Endothelial cell of umbilical vein (primary cell): ENCODE measurements around the gene LGR4. TPM values are rescaled to one million over a fixed set of nuclear protein-coding genes. Genes with fewer than 3 reads are reported as not detected.

Experiments used
- BruUV-seq: library from RNA; stranded (reverse); fragments of 400-500 nt; replicated peaks from 2 replicates; lab custom pipeline; 2021; lab: Mats Ljungman, UMichigan
- CTCF ChIA-PET: fragments of 300-600, 350-600 bp; sonication (Branson Sonifier 250); formaldehyde crosslinking; loops from one replicate; lab custom pipeline; 2021; ENCODE audit warnings: antibody characterized with exemption, inconsistent platforms; lab: Charles Lee
- POLR2A ChIA-PET: fragments of 300-600, 350-600 bp; sonication (Branson Sonifier 250); formaldehyde crosslinking; loops from one replicate; lab custom pipeline; 2021; ENCODE audit warnings: antibody characterized with exemption, inconsistent platforms; lab: Charles Lee
- DNase-seq: peaks from one replicate; pipeline ENCODE4 v3.0.0-alpha.2; 2011; ENCODE audit warnings: low read depth, low spot score
- FAIRE-seq: peaks from 2 replicates; lab custom pipeline; 2011; peaks lifted over from hg19 to GRCh38; lab: Jason Lieb, UNC
- H2AFZ ChIP-seq: 2 replicates; pipeline ENCODE4 v1.6.0; 2012; ENCODE audit warnings: low read depth, low read length, control low read depth, inconsistent platforms
- H3K27ac ChIP-seq: 2 replicates; pipeline ENCODE4 v1.5.1; 2011; ENCODE audit warnings: low read depth, mild to moderate bottlenecking, control low read depth, low read length, moderate library complexity; ENCODE audit not compliant: insufficient read depth
- H3K27me3 ChIP-seq, 2 experiments: 2 replicates each; pipeline versions ENCODE4 v1.6.0 to v1.6.1; 2011; ENCODE audit warnings: low read length in 2 of 2, mixed read lengths in 1 of 2; ENCODE audit not compliant: control insufficient read depth in 2 of 2, insufficient read depth in 2 of 2
- H3K36me3 ChIP-seq, 2 experiments: 2 replicates in 1 of 2; 3 replicates in 1 of 2; pipeline ENCODE4 v1.5.1; 2011; ENCODE audit warnings: low read length in 2 of 2, mild to moderate bottlenecking in 1 of 2, moderate library complexity in 1 of 2; ENCODE audit not compliant: control insufficient read depth in 2 of 2, insufficient read depth in 2 of 2; ENCODE audit errors: extremely low read depth in 1 of 2
- H3K4me1 ChIP-seq: 3 replicates; pipeline ENCODE4 v1.5.1; 2011; ENCODE audit warnings: mild to moderate bottlenecking, low read length; ENCODE audit not compliant: control insufficient read depth, insufficient read depth; ENCODE audit errors: extremely low read depth
- H3K4me2 ChIP-seq: 2 replicates; pipeline ENCODE4 v1.6.1; 2011; ENCODE audit warnings: low read length, control low read depth, mixed read lengths; ENCODE audit not compliant: insufficient read depth
- H3K4me3 ChIP-seq, 3 experiments: fragments of 200-600 bp in 1 of 3; sonication (generic), shearing (Covaris generic) in 1 of 3; replicated peaks in 1 of 3; 2 replicates each; pipeline ENCODE4 v1.5.1; 2011 to 2016; ENCODE audit warnings: control low read depth in 3 of 3, low read length in 3 of 3, mild to moderate bottlenecking in 2 of 3, inconsistent platforms in 1 of 3, low read depth in 1 of 3, moderate library complexity in 1 of 3; ENCODE audit not compliant: insufficient read depth in 1 of 3
- H3K79me2 ChIP-seq: 2 replicates; pipeline ENCODE4 v1.6.0; 2012; ENCODE audit warnings: low read length, inconsistent platforms; ENCODE audit not compliant: control insufficient read depth, insufficient read depth
- H3K9ac ChIP-seq: replicated peaks from 2 replicates; pipeline ENCODE3; 2011; ENCODE audit warnings: low read length, control low read depth; ENCODE audit not compliant: insufficient read depth; ENCODE audit errors: extremely low read depth
- H3K9me1 ChIP-seq: replicated peaks from 3 replicates; pipeline ENCODE4 v1.6.0; 2011; ENCODE audit warnings: mild to moderate bottlenecking, low read length; ENCODE audit not compliant: control insufficient read depth, insufficient read depth; ENCODE audit errors: extremely low read depth
- H3K9me3 ChIP-seq: replicated peaks from 2 replicates; pipeline ENCODE4 v1.5.1; 2012; ENCODE audit warnings: low read length, inconsistent platforms; ENCODE audit not compliant: control insufficient read depth, insufficient read depth
- H4K20me1 ChIP-seq: replicated peaks from 2 replicates; pipeline ENCODE3; 2011; ENCODE audit warnings: mild to moderate bottlenecking, low read length; ENCODE audit not compliant: control insufficient read depth, insufficient read depth; ENCODE audit errors: extremely low read depth
- CTCF ChIP-seq, 2 donors: IDR thresholded peaks; 1 replicate in 1 of 2; 2 replicates in 1 of 2; pipeline ENCODE4 v1.5.1; 2011; ENCODE audit warnings: low read length in 2 of 2, mild to moderate bottlenecking in 2 of 2, moderate library complexity in 2 of 2, control low read depth in 1 of 2, inconsistent platforms in 1 of 2, low read depth in 1 of 2; ENCODE audit not compliant: insufficient read depth in 1 of 2; ENCODE audit errors: extremely low read depth in 1 of 2
- EZH2 ChIP-seq: IDR thresholded peaks from 2 replicates; pipeline ENCODE4 v1.6.1; 2012; ENCODE audit warnings: borderline replicate concordance, low read depth, mild to moderate bottlenecking, moderate library complexity, low read length, inconsistent platforms; ENCODE audit not compliant: severe bottlenecking
- FOS ChIP-seq: IDR thresholded peaks from 2 replicates; pipeline ENCODE4 v1.6.1; 2011; ENCODE audit warnings: mild to moderate bottlenecking, low read length, moderate library complexity, borderline replicate concordance; ENCODE audit not compliant: insufficient read depth
- GATA2 ChIP-seq: IDR thresholded peaks from 2 replicates; pipeline ENCODE4 v1.7.0; 2011; ENCODE audit warnings: low read depth, mild to moderate bottlenecking, moderate library complexity, mixed read lengths, low read length; ENCODE audit not compliant: insufficient read length, insufficient read depth
- JUN ChIP-seq: IDR thresholded peaks from 2 replicates; pipeline ENCODE4 v1.6.1; 2011; ENCODE audit warnings: borderline replicate concordance, low read depth; ENCODE audit not compliant: insufficient read length, insufficient read depth
- MAX ChIP-seq: IDR thresholded peaks from 2 replicates; pipeline ENCODE4 v1.6.1; 2011; ENCODE audit not compliant: insufficient read depth, insufficient read length
- MYC ChIP-seq: IDR thresholded peaks from one replicate; pipeline ENCODE4 v1.6.1; 2011; ENCODE audit warnings: mild to moderate bottlenecking, low read depth, low read length
- POLR2A ChIP-seq: IDR thresholded peaks from 2 replicates; pipeline ENCODE4 v1.6.1; 2012; ENCODE audit warnings: low read depth, mild to moderate bottlenecking, control low read depth, low read length
- POLR2AphosphoS5 ChIP-seq: IDR thresholded peaks from 2 replicates; pipeline ENCODE4 v1.6.1; 2012; ENCODE audit warnings: low read depth, mild to moderate bottlenecking, control low read depth, low read length, moderate library complexity; ENCODE audit not compliant: insufficient read depth
- dilution Hi-C: fragments of 300-500 bp; cut with MboI; formaldehyde crosslinking; loops from one replicate; pipeline ENCODE4 v1.15.0; 2019; ENCODE audit warnings: low sequenced_read_pairs; ENCODE audit not compliant: extremely low pct_ligation_motif_present
- intact Hi-C: fragments of 100-400 bp; cut with micrococcal nuclease; formaldehyde crosslinking; loops from one replicate; pipeline ENCODE4 v1.10.0; 2022
- polyA plus RNA-seq, 4 experiments: library from polyadenylated mRNA; depleted of rRNA in 3 of 4; stranded (reverse) in 3 of 4; unstranded in 1 of 4; fragments of >200 nt; gene quantifications; 2 replicates each; pipeline versions ENCODE4 v1.2.1 to v1.2.3, GENCODE V29; 2011 to 2012; ENCODE audit warnings: missing spikeins in 1 of 4
- total RNA-seq: library from RNA; stranded (reverse); gene quantifications from 2 replicates; pipeline ENCODE4 v1.2.3, GENCODE V29; 2021

LGR4 gene
- total and polyA plus RNA-seq, 2 donors (not counting 3 experiments of a cell fraction or from before 2014, with no cell fraction given), result 1.3 to 3.1 TPM

DNA sequence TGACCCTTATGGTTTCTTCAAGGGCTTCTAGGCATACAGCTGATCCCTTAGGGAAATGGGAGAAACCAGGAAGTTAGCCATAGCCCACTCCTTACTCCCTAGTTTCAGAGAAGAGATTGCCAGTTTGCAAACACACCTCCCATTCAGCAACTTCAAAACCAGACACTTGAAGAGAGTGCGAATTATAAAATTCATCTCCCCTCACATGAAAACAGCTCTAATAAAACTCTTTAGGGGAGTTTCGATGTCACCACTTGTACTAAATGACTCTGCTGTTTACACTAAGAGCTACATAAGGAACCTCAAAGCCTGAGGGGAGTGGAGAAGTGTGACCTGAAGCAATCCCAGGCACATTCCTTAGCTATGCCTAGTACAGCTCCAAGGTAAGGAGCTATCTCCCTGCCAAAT, 8.3 kb downstream of the LGR4 start:
- Histone ChIP-seq H2AFZ (no peak overlapping the region), H3K4me3 (no peak overlapping the region), H3K9ac (no peak overlapping the region), H3K4me2 (no peak overlapping the region), H3K27ac (no peak overlapping the region), H3K4me1 (peaks cover 18% of the 10 kb centered on the region), H4K20me1 (no peaks in the 10 kb centered on the region), H3K9me1 (no peaks in the 10 kb centered on the region), H3K27me3 (no peaks in the 10 kb centered on the region), H3K9me3 (no peaks in the 10 kb centered on the region), H3K36me3 (no peaks in the 10 kb centered on the region), H3K79me2 (no peaks in the 10 kb centered on the region)
- no peak for DNase-seq
- intact Hi-C loops (no loop called here), dilution Hi-C loops (no loop called here)
- FAIRE-seq, result no peak
- TF ChIP-seq GATA2, result no peak
- TF ChIP-seq CTCF (IDR thresholded peaks at IDR 0.05; ENCODE audit: extremely low read depth in 1 of 2, insufficient read depth in 1 of 2, low read depth in 1 of 2, low read length in 2 of 2), result no peak
- no peak for TF ChIP-seq POLR2A
- no peak for TF ChIP-seq POLR2AphosphoS5
- TF ChIP-seq JUN, result no peak
- no peak for TF ChIP-seq MYC
- TF ChIP-seq FOS, result no peak
- TF ChIP-seq MAX, result no peak
- TF ChIP-seq EZH2, result no peak
- no TSS peak for BruUV-seq
- POLR2A ChIA-PET, result no interaction called here
- CTCF ChIA-PET, result interaction anchor here (0.8 to 2.5 kb wide), 4 partner anchors 7 to 31 kb away, joined by 3 to 10 read pairs (median 4); no protein-coding TSS in a partner anchor
